Measurements from ENCODE around the gene QRSL1. TPM values are rescaled to one million over a fixed set of nuclear protein-coding genes. Genes with fewer than 3 reads are reported as not detected.
A peak's percentile ranks its signal among the peaks of the same experiment; 100 is the strongest.
"Not testable (repeated sequence)": the region's sequence is repeated elsewhere in the genome, so short reads cannot be mapped to it uniquely, and the experiment has no call there.

Gene QRSL1, protein sequence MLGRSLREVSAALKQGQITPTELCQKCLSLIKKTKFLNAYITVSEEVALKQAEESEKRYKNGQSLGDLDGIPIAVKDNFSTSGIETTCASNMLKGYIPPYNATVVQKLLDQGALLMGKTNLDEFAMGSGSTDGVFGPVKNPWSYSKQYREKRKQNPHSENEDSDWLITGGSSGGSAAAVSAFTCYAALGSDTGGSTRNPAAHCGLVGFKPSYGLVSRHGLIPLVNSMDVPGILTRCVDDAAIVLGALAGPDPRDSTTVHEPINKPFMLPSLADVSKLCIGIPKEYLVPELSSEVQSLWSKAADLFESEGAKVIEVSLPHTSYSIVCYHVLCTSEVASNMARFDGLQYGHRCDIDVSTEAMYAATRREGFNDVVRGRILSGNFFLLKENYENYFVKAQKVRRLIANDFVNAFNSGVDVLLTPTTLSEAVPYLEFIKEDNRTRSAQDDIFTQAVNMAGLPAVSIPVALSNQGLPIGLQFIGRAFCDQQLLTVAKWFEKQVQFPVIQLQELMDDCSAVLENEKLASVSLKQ
- 10 to 100 TPM; 13.2 to 13.9 TPM for total RNA-seq

DNA sequence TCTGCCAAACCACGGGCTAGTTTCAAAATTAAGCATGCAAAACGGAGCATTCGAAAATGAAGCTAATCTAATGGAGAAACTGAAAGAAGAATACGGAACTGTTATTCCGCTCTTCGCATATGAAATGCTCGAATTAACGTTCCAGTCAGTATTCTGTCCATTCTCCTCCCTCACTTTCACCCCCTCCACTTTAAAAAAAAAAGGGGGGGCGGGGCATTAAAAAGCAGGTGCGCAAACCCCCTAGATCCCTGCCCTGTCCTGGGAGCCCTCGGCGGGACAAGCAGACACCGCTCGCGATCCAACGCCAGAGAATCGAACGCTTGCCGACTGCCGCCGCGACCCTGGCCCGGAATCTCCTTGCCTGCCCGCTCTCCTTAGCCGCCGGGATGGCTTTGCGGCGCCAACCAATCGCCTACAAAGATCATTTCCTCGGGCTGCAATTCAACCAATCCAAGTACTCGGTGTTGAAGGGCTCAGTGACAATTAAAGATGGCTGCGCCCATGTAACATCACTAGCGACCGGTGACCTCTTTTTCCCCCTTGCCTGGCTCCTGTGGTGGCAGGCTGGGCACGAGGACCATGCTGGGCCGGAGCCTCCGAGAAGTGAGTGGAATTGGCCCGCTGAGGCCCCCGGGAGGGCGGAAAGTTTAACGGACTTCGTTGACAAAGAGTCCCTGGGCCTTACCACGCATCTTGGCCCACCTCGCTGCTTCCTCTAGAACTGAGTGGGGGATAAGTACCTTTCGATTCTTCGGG lies at the start of gene QRSL1, which contains the start of gene RTN4IP1:
QRSL1 (plus strand) TSS at position 476 of the 756 bp plus-strand sequence; CDS start at position 580, 104 bp downstream.
RTN4IP1 (minus strand) TSS at position 396 of the 756 bp plus-strand sequence. CDS start 477 bp downstream, outside the sequence.
- ChIA-PET POLR2A (interaction anchor here (0.8 kb wide), 1 partner anchor 436 kb away, joined by 3 read pairs; no protein-coding TSS in a partner anchor), CTCF (interaction anchor here (1.4 kb wide), 1 partner anchor 350 kb away, joined by 4 read pairs; no protein-coding TSS in a partner anchor)
- Mint-ChIP-seq H3K4me3 (peak within 1 kb of the TSS; percentile 92), H3K36me3 (peaks cover 2% of the 10 kb centered on the region), H3K4me1 (ENCODE audit: low read depth) (peaks cover 15% of the 10 kb centered on the region), H3K9me3 (no peaks in the 10 kb centered on the region), H3K27ac (peak within 1 kb of the TSS; percentile 94), H3K27me3 (no peaks in the 10 kb centered on the region)
- intact Hi-C loops (cut with micrococcal nuclease) = loop anchor here (1.0 to 5.0 kb wide), 5 partner anchors 16 to 398 kb away; partner anchors contain the start of genes ATG5 and MTRES1
- peak; percentile 91 for DNase-seq

DNA sequence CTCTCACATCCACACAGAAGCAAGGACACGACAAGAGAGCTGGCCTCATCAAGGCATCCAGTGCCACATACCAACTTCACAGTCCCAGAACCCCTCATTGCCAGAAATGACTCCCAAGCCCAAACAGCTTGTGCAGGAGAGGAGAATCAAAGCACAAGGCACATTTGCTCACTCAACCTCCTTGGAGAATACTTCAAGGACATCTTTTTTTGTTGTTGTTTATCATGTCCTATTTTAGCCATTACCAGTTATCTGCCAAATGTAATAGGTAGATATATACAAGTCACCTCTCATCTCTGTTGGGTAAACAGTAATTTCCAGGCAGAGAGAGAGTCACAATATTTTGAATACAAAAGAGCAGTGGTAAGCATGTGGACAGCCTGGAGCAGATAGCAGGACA lies 47.9 kb upstream of the QRSL1 start:
- intact Hi-C loops (cut with micrococcal nuclease) = no loop called here
- Mint-ChIP-seq H3K9me3 (no peaks in the 10 kb centered on the region), H3K36me3 (peaks cover 9% of the 10 kb centered on the region), H3K4me1 (ENCODE audit: low read depth) (no peaks in the 10 kb centered on the region), H3K27me3 (no peaks in the 10 kb centered on the region), H3K27ac (no peak overlapping the region), H3K4me3 (no peak overlapping the region)
- ChIA-PET CTCF (interaction anchor here (1.2 to 1.6 kb wide), 2 partner anchors 15 to 136 kb away, joined by 3 to 4 read pairs; no protein-coding TSS in a partner anchor), POLR2A (interaction anchor here (1.2 kb wide), 1 partner anchor 10 kb away, joined by 4 read pairs; no protein-coding TSS in a partner anchor)
- no peak for DNase-seq

DNA sequence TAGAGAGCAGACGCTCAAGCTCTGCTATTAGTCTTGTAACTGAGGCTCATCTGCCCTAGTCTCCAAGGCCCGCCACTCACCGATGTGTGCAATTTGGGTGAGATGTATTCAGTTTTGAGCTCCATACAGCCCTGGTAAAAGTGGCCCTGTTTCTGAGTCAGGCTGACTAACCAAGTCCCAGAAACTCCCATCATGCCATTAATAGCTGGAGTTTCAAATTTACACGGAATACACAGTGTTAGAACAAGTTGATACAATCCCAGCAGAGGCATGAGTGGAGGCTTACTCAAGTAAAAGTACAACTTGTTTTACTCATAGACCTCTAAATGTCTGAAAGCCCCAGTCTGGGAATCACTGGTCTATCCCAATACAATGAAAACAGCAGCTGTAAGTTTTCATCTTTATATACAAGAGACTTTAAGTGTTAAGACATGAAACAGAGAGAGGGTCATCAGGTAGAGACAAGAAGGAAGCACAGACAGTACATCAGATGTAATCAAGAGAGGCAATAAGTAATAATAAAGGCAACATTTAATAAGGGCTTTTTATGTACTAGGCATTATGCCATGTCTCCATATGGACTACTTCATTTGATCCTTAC lies 42.5 kb upstream of the QRSL1 start:
- H3K36me3 Mint-ChIP-seq = peaks cover 13% of the 10 kb centered on the region

DNA sequence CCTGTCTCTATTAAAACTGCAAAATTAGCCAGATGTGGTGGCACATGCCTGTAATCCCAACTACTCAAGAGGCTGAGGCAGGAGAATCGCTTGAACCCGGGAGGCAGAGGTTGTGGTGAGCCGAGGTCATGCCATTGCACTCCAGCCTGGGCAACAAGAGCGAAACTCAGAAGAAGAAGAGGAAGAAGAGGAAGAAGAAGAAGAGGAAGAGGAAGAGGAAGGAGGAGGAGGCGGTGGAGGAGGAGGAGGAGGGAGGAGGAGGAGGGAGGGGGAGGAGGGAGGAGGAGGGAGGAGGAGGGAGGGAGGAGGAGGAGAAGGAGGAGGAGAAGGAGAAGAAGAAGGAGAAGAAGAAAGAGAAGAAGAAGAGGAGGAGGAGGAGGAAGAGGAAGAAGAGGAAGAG lies 40.4 kb upstream of the QRSL1 start:
- H3K36me3 Mint-ChIP-seq; H3K27ac Mint-ChIP-seq; H3K4me3 Mint-ChIP-seq; intact Hi-C loops (cut with micrococcal nuclease); H3K27me3 Mint-ChIP-seq; H3K9me3 Mint-ChIP-seq; DNase-seq; H3K4me1 Mint-ChIP-seq (ENCODE audit: low read depth); POLR2A ChIA-PET: not testable (repeated sequence)
- CTCF ChIA-PET = interaction anchor here (1.0 kb wide), 1 partner anchor 391 kb away, joined by 3 read pairs; no protein-coding TSS in a partner anchor

More for the DNA sequence above, 42.5 kb upstream of the QRSL1 start:
- DNase-seq = no peak
- Mint-ChIP-seq H3K4me1 (ENCODE audit: low read depth) (no peaks in the 10 kb centered on the region), H3K4me3 (no peak overlapping the region), H3K27ac (no peak overlapping the region), H3K9me3 (no peaks in the 10 kb centered on the region), H3K27me3 (no peaks in the 10 kb centered on the region)
- POLR2A ChIA-PET = no interaction called here
- CTCF ChIA-PET = interaction anchor here (1.5 kb wide), 1 partner anchor 20 kb away, joined by 5 read pairs; no protein-coding TSS in a partner anchor
- intact Hi-C loops (cut with micrococcal nuclease) = no loop called here

DNA sequence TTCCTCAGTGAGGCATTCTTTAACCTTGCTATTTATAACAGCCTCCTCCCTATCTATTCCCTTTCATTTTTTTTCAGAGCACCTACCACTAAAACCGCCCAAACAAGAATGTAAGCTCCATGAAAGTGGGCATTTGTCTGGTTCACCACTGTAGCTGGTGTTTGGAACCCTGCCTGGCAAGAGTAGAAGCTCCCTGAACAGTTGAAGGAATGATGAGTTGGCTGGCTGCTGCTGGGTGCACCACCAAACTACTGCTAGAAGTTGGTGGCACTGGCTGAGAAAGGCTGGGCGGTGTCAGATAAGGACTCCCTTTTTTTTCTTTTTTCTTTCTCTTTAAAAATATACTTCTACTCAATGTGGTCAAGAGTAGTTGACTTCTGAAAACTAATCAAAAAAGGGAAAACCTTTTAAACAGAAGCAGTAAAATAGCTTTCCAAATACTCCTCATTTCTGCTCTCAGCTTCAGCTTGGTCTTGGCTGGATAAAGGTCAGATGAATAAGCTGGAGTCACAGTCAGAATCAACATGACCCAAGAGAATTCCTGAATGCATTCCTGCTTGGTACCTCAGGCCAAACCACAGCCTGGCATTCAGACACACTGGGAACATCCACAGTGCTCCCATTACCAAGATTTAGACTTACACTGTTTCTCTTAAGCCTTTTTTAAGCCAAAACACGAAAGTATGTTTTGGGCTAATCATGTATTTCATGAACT lies 38.1 kb upstream of the QRSL1 start:
- no peaks in the 10 kb centered on the region for H3K27me3 Mint-ChIP-seq
- no peak overlapping the region for H3K4me3 Mint-ChIP-seq
- no peak overlapping the region for H3K27ac Mint-ChIP-seq
- CTCF ChIA-PET = interaction anchor here (1.3 kb wide), 1 partner anchor 17 kb away, joined by 3 read pairs; no protein-coding TSS in a partner anchor
- peaks cover 8% of the 10 kb centered on the region for H3K36me3 Mint-ChIP-seq
- no peaks in the 10 kb centered on the region for H3K9me3 Mint-ChIP-seq
- intact Hi-C loops (cut with micrococcal nuclease) = no loop called here
- no peak for DNase-seq
- no peaks in the 10 kb centered on the region for H3K4me1 Mint-ChIP-seq (ENCODE audit: low read depth)
- POLR2A ChIA-PET = interaction anchor here (0.6 to 1.2 kb wide), 2 partner anchors 10 to 119 kb away, joined by 3 to 4 read pairs; no protein-coding TSS in a partner anchor

DNA sequence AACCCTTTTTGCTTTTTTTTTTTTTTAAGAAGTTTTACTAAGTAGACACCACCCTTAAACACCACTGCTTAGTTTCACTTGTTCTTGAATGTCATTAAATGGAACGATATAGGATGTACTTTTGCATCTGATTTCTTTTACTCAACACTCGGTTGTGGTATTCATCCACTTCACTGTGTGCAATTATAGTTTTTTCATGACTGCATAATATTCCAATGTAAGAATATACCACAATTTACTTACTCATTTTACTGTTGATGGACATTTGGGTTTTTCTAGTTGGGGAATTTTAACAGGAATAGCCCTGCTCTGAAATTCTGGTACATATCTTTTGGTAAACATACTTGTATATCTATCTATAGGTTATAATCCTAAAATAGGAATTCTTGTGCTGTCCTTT lies 29.9 kb upstream of the QRSL1 start:
- H3K36me3 Mint-ChIP-seq = peaks cover 11% of the 10 kb centered on the region
- no peaks in the 10 kb centered on the region for H3K4me1 Mint-ChIP-seq (ENCODE audit: low read depth)
- H3K27me3 Mint-ChIP-seq = no peaks in the 10 kb centered on the region
- no peak for DNase-seq
- intact Hi-C loops (cut with micrococcal nuclease) = no loop called here
- POLR2A ChIA-PET = no interaction called here
- H3K4me3 Mint-ChIP-seq = no peak overlapping the region
- CTCF ChIA-PET = no interaction called here
- peaks cover 2% of the 10 kb centered on the region for H3K9me3 Mint-ChIP-seq
- H3K27ac Mint-ChIP-seq = no peak overlapping the region

DNA sequence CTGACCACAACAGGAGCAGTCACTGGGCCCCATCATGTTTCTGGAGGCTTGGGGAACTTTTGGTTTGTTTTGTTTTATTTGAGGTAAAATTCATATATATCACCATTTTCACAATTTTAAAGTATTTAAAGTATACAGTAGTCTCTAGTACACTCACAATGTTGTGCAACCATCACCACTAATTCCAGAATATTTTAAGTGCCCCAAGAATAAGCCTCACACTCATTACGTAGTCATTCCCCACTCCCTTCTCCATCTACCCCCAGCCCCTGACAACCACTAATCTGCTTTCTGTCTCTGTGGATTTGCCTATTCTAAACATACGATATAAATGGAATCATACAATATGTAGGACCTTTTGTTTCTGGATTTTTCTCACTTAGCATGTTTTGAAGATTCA lies 29.0 kb upstream of the QRSL1 start:
- intact Hi-C loops (cut with micrococcal nuclease) = no loop called here
- Mint-ChIP-seq H3K4me1 (ENCODE audit: low read depth) (no peaks in the 10 kb centered on the region), H3K9me3 (peaks cover 2% of the 10 kb centered on the region), H3K36me3 (peaks cover 11% of the 10 kb centered on the region), H3K27me3 (no peaks in the 10 kb centered on the region), H3K4me3 (no peak overlapping the region), H3K27ac (no peak overlapping the region)
- POLR2A ChIA-PET = no interaction called here
- CTCF ChIA-PET = no interaction called here
- DNase-seq = no peak

DNA sequence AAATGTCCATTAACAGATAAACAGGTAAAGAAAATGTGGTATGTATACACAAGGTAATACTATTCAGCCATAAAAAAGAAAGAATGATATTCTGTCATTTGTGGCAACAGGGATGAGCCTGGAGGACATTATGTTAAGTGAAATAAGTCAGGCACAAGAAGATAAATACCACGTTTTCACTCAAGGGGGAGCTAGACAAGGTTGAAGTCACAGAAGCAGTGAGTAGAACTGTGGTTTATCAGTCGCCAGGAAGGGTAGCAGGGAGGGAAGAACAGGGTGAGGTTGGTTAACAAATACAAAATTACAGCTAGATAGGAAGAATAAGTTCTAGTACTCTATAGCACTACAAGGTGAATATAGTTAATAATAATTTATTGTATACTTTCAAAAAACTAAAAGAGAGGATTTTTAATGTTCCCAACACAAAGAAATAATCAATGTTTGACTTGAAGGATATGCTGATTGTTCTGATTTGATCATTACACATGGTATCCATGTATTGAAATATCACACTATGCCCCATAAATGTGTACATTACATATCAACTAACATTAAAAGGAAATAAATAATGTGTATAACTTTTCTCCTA lies 21.2 kb upstream of the QRSL1 start:
- Mint-ChIP-seq H3K4me3 (no peak overlapping the region), H3K4me1 (ENCODE audit: low read depth) (peaks cover 8% of the 10 kb centered on the region), H3K36me3 (peaks cover 7% of the 10 kb centered on the region), H3K9me3 (no peaks in the 10 kb centered on the region), H3K27ac (no peak overlapping the region), H3K27me3 (no peaks in the 10 kb centered on the region)
- POLR2A ChIA-PET = no interaction called here
- DNase-seq = peak; percentile 14
- CTCF ChIA-PET = interaction anchor here (0.6 to 2.7 kb wide), 20 partner anchors 8 to 512 kb away, joined by 3 to 25 read pairs (median 4); no protein-coding TSS in a partner anchor
- intact Hi-C loops (cut with micrococcal nuclease) = loop anchor here (1.0 kb wide), 1 partner anchor 371 kb away; no protein-coding TSS in a partner anchor

DNA sequence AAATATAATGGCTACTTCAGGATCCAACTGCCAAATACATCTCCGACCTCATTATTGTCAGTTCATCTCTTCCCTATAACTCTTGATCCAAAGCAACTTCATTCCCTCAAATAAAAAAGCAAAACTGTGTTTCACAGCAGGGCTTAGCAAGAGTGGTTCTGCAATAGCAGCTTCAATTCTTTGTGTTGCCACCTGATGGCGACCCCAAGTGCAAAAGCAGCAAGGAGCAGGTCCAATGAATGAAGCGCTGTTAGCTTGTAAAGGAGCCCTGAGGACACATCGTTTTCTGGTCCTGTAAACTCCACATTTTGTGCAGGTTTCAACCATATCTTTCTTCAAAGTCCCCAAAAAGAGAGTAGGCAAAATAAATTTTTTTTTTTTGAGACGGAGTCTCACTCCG lies 19.7 kb upstream of the QRSL1 start:
- CTCF ChIA-PET = interaction anchor here (0.7 to 2.7 kb wide), 7 partner anchors 8 to 1345 kb away, joined by 3 to 25 read pairs (median 3); no protein-coding TSS in a partner anchor
- H3K27me3 Mint-ChIP-seq = no peaks in the 10 kb centered on the region

DNA sequence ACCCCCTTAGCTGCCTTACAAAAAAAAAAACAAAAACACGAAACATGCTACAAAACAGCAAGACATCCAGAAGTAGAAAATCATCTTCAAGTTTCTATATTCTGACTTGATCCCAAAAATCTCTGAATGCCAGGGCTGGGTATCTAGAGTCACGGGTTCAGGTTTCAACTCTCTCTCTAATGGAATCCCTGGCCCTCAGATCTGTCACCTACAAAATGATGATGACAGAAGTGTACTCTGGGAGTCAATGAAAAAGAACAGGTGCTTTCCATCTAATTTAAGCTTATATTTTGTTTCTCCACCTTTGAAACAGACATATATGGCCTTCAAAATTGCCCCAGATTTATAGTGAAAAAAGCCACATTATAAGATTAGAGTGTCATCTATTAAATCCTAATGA lies 18.3 kb upstream of the QRSL1 start:
- H3K27me3 Mint-ChIP-seq = no peaks in the 10 kb centered on the region
- H3K4me1 Mint-ChIP-seq (ENCODE audit: low read depth) = peaks cover 14% of the 10 kb centered on the region
- no peak for DNase-seq
- ChIA-PET CTCF (interaction anchor here (0.6 to 2.5 kb wide), 4 partner anchors 49 to 379 kb away, joined by 3 to 10 read pairs (median 3); no protein-coding TSS in a partner anchor), POLR2A (no interaction called here)
- peaks cover 3% of the 10 kb centered on the region for H3K36me3 Mint-ChIP-seq
- intact Hi-C loops (cut with micrococcal nuclease) = no loop called here
- no peak overlapping the region for H3K27ac Mint-ChIP-seq
- H3K4me3 Mint-ChIP-seq = no peak overlapping the region
- no peaks in the 10 kb centered on the region for H3K9me3 Mint-ChIP-seq

More for the DNA sequence above, 19.7 kb upstream of the QRSL1 start:
- peak; percentile 36 for DNase-seq
- intact Hi-C loops (cut with micrococcal nuclease) = no loop called here
- POLR2A ChIA-PET = no interaction called here
- H3K9me3 Mint-ChIP-seq = no peaks in the 10 kb centered on the region
- no peak overlapping the region for H3K4me3 Mint-ChIP-seq
- peaks cover 5% of the 10 kb centered on the region for H3K36me3 Mint-ChIP-seq
- no peak overlapping the region for H3K27ac Mint-ChIP-seq
- peaks cover 14% of the 10 kb centered on the region for H3K4me1 Mint-ChIP-seq (ENCODE audit: low read depth)

Data from activated CD4-positive, alpha-beta memory T cell treated with anti-CD3 and anti-CD28 coated beads for 36 hours (primary cell).